HUES64 (cell line): Measurements from ENCODE around the gene PTGDS.

Source experiments
- H3K27ac ChIP-seq: 2 replicates; pipeline ENCODE4 v1.7.0; 2013; ENCODE audit warnings: low read depth, low read length, inconsistent platforms
- H3K27me3 ChIP-seq: 2 replicates; pipeline ENCODE4 v1.6.1; 2013; ENCODE audit warnings: mild to moderate bottlenecking, low read length; ENCODE audit not compliant: insufficient read depth
- H3K36me3 ChIP-seq: 2 replicates; pipeline ENCODE4 v1.6.1; 2013; ENCODE audit warnings: mild to moderate bottlenecking, low read length; ENCODE audit not compliant: insufficient read depth
- H3K4me1 ChIP-seq: 2 replicates; pipeline ENCODE4 v1.6.1; 2013; ENCODE audit warnings: mild to moderate bottlenecking, low read length, moderate library complexity; ENCODE audit not compliant: insufficient read depth
- H3K4me3 ChIP-seq: 2 replicates; pipeline ENCODE4 v1.5.1; 2013; ENCODE audit warnings: mild to moderate bottlenecking, low read length, moderate library complexity
- H3K9ac ChIP-seq: 2 replicates; pipeline ENCODE4 v1.6.1; 2013; ENCODE audit warnings: mild to moderate bottlenecking, low read depth, low read length
- H3K9me3 ChIP-seq: 2 replicates; pipeline ENCODE4 v1.6.1; 2013; ENCODE audit warnings: low read depth, low read length; ENCODE audit not compliant: insufficient read depth
- WGBS: fragments of 150-250, 120-280 bp; methylation state at CpG from one replicate; pipeline ENCODE4 v1.1.7; 2013; ENCODE audit warnings: missing lambda C conversion rate; 5-methylcytosine and 5-hydroxymethylcytosine counted together

The PTGDS gene

GRCh38 chr9:136953771-136954269 lies 23.5 kb upstream of the PTGDS start:
- Histone ChIP-seq H3K4me3 (no peak overlapping the region), H3K27ac (no peak overlapping the region), H3K9ac (no peak overlapping the region), H3K9me3 (no peaks in the 10 kb centered on the region), H3K4me1 (peaks cover 7% of the 10 kb centered on the region), H3K27me3 (no peaks in the 10 kb centered on the region), H3K36me3 (no peaks in the 10 kb centered on the region)
- WGBS, result 91% methylated on average over 19 of the region's 19 CpGs

GRCh38 chr9:136954270-136955083 lies 22.8 kb upstream of the PTGDS start:
- WGBS, result 91% methylated on average over 24 of the region's 25 CpGs

GRCh38 chr9:136955202-136955942 lies 21.9 kb upstream of the PTGDS start:
- Histone ChIP-seq H3K27me3 (no peaks in the 10 kb centered on the region), H3K4me3 (no peak overlapping the region), H3K27ac (no peak overlapping the region), H3K9ac (no peak overlapping the region), H3K36me3 (no peaks in the 10 kb centered on the region), H3K4me1 (peaks cover 4% of the 10 kb centered on the region), H3K9me3 (no peaks in the 10 kb centered on the region)
- WGBS, result 86% methylated on average over 14 of the region's 14 CpGs

More at GRCh38 chr9:136954270-136955083, 22.8 kb upstream of the PTGDS start:
- Histone ChIP-seq H3K9me3 (no peaks in the 10 kb centered on the region), H3K9ac (no peak overlapping the region), H3K4me3 (no peak overlapping the region), H3K4me1 (peaks cover 7% of the 10 kb centered on the region), H3K27ac (no peak overlapping the region), H3K27me3 (no peaks in the 10 kb centered on the region), H3K36me3 (no peaks in the 10 kb centered on the region)

DNA sequence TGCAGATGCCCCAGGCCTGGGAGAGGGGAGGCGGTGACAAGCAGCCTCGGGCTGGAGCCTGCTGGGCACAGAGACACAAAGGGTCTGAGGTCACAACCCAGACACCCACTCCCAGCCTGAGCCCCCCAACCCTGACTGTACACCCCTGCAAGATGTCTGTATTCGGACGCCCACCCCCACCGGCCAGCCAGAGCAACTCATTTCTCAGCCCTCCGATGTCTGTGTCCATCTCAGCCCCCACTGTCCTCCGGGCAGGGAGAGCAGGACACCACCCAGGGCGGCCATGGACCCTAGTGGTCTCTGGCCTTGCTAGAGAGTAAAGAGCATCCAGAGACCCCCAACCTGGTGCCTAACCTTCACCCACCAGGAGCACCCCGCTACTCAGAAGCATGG lies 21.4 kb upstream of the PTGDS start:
- H3K9me3 ChIP-seq, result no peaks in the 10 kb centered on the region
- no peak overlapping the region for H3K4me3 ChIP-seq
- no peak overlapping the region for H3K9ac ChIP-seq
- H3K27ac ChIP-seq, result no peak overlapping the region
- no peaks in the 10 kb centered on the region for H3K4me1 ChIP-seq
- no peaks in the 10 kb centered on the region for H3K27me3 ChIP-seq
- 91% methylated on average over 9 of the region's 9 CpGs for WGBS
- H3K36me3 ChIP-seq, result no peaks in the 10 kb centered on the region

DNA sequence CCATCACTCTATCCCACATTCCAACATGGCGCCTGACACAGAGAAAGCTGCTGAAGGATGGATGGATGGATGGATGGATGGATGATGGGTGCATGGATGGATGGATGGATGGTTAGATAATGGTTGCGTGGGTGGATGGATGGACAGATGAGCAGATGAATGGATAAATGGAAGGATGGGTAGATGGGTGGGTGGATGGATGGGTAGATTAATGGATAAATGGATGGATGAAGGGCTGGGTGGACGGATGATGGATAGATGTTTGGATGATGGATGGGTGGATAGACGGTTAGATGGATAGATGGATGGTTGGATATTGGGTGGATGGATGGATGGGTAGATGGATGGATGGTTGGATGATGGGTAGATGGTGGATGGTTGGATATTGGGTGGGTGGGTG lies 20.7 kb upstream of the PTGDS start:
- Histone ChIP-seq H3K27me3 (no peaks in the 10 kb centered on the region), H3K36me3 (no peaks in the 10 kb centered on the region), H3K27ac (no peak overlapping the region), H3K9ac (no peak overlapping the region), H3K9me3 (no peaks in the 10 kb centered on the region), H3K4me1 (no peaks in the 10 kb centered on the region), H3K4me3 (no peak overlapping the region)
- whole genome bisulfite sequencing, result 93% methylated on average over 4 of the region's 4 CpGs

- Histone ChIP-seq H3K36me3 (no peaks in the 10 kb centered on the region), H3K27ac (no peak overlapping the region), H3K27me3 (no peaks in the 10 kb centered on the region), H3K9me3 (no peaks in the 10 kb centered on the region), H3K4me3 (no peak overlapping the region), H3K4me1 (no peaks in the 10 kb centered on the region), H3K9ac (no peak overlapping the region)
- 100% methylated on average over 1 of the region's 1 CpG for WGBS
Measured at GRCh38 chr9:136957461-136957860, 19.8 kb upstream of the PTGDS start.

- H3K4me3 ChIP-seq, result no peak overlapping the region
- H3K36me3 ChIP-seq, result no peaks in the 10 kb centered on the region
- 90% methylated on average over 6 of the region's 6 CpGs for WGBS
- H3K4me1 ChIP-seq, result no peaks in the 10 kb centered on the region
- no peaks in the 10 kb centered on the region for H3K27me3 ChIP-seq
- H3K9me3 ChIP-seq, result no peaks in the 10 kb centered on the region
- H3K27ac ChIP-seq, result no peak overlapping the region
- no peak overlapping the region for H3K9ac ChIP-seq
Measured at GRCh38 chr9:136957901-136958300, 19.4 kb upstream of the PTGDS start.

DNA sequence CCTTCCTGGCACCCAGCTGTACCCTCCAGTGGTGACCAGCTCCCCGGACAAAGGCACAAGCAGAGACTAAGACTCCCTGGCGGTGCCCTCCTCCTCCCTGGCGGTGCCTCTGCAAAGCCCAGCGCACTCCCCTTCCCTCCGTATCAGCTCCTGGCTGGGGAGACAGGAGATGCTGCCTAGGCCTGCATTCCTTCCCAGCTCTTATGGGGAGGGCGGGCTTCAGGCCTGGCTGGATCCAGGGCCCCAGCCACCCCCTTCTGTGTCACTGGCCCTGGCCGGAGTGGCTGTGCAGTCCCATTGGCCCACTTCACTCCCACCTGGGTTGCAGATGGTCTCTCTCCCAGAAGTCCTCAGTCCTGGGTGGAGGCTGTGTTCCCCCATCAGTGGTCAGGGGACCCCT lies 18.8 kb upstream of the PTGDS start:
- Histone ChIP-seq H3K27ac (no peak overlapping the region), H3K36me3 (no peaks in the 10 kb centered on the region), H3K4me1 (no peaks in the 10 kb centered on the region), H3K4me3 (no peak overlapping the region), H3K9me3 (no peaks in the 10 kb centered on the region), H3K27me3 (no peaks in the 10 kb centered on the region), H3K9ac (no peak overlapping the region)
- 84% methylated on average over 7 of the region's 7 CpGs for WGBS

GRCh38 chr9:136958898-136959850 lies 18.1 kb upstream of the PTGDS start:
- 90% methylated on average over 28 of the region's 28 CpGs for WGBS
- H3K36me3 ChIP-seq, result no peaks in the 10 kb centered on the region
- no peaks in the 10 kb centered on the region for H3K4me1 ChIP-seq
- no peak overlapping the region for H3K4me3 ChIP-seq
- no peak overlapping the region for H3K27ac ChIP-seq
- no peaks in the 10 kb centered on the region for H3K27me3 ChIP-seq
- H3K9me3 ChIP-seq, result no peaks in the 10 kb centered on the region
- no peak overlapping the region for H3K9ac ChIP-seq

DNA sequence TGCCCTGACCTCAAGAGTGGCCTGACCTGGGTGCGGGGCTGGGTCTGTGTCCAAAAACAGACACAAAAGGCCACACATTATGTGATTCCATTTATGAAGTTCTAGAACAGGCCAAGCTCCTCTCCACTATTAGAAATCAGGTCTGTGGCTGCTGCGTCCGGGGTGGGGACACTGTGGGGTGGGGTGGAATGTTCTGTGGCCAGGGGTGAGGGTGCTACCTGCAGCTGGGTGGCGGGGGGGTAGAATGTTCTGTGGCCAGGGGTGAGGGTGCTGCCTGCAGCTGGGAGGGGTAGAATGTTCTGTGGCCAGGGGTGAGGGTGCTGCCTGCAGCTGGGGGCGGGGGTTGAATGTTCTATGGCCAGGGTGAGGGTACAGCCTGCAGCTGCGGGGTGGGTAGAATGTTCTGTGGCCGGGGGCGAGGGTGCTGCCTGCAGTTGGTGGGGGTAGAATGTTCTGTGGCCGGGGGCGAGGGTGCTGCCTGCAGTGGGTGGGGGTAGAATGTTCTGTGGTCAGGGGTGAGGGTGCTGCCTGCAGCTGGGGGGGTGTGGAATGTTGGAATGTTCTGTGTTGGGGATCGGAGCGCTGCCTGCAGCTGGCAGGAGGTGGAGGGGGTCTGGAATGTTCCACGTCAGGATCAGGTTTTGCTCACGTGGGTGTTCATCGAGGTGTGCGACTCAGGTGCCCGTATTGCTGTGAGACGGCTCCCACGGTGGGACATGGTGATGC lies 16.9 kb upstream of the PTGDS start:
- Histone ChIP-seq H3K9ac (no peak overlapping the region), H3K27me3 (no peaks in the 10 kb centered on the region), H3K4me3 (no peak overlapping the region), H3K27ac (no peak overlapping the region), H3K4me1 (no peaks in the 10 kb centered on the region), H3K9me3 (no peaks in the 10 kb centered on the region), H3K36me3 (no peaks in the 10 kb centered on the region)
- 94% methylated on average over 19 of the region's 19 CpGs for WGBS
